ENCODE results near the gene AREL1. TPM values are rescaled to one million over a fixed set of nuclear protein-coding genes. Genes with fewer than 3 reads are reported as not detected.

Gene AREL1
- total RNA-seq, 1 experiment from 2014 or later: 44.7 TPM

GRCh38 chr14:74656964-74657363, 55.9 kb downstream of the AREL1 start:
- in situ Hi-C loops (cut with HindIII; ENCODE audit: low pct_unique_long_range_greater_than_20kb, low sequenced_read_pairs): no loop called here
- Histone ChIP-seq H3K4me3 (ENCODE audit: low read depth in 2 of 2, low read length in 2 of 2) (no peak overlapping the region), H3K27ac (ENCODE audit: low read length) (no peak overlapping the region), H3K27me3 (ENCODE audit: control insufficient read depth, insufficient read depth, low read length) (no peaks in the 10 kb centered on the region), H3K4me1 (ENCODE audit: control insufficient read depth, insufficient read depth, low read length) (no peaks in the 10 kb centered on the region; the same call in 1 of the 2 replicates), H3K36me3 (ENCODE audit: control insufficient read depth, insufficient read depth, low read length) (peaks cover 6% of the 10 kb centered on the region), H3K9me3 (ENCODE audit: control insufficient read depth, insufficient read depth, low read depth, low read length) (no peaks in the 10 kb centered on the region)
- intact Hi-C loops (cut with micrococcal nuclease; ENCODE audit: unreplicated experiment): no loop called here
- DNase-seq (ENCODE audit: low read depth, low spot score) (no peak), ATAC-seq (no peak)
- ChIA-PET CTCF (no interaction called here), POLR2A (no interaction called here)
- TF ChIP-seq SIN3A (IDR thresholded peaks at IDR 0.05; ENCODE audit: borderline replicate concordance, insufficient read depth, low read depth, low read length) (no peak), POLR2AphosphoS5 (IDR thresholded peaks at IDR 0.05; ENCODE audit: low read depth, low read length) (no peak), TCF7L2 (IDR thresholded peaks at IDR 0.05; ENCODE audit: low read depth, low read length) (no peak), REST (IDR thresholded peaks at IDR 0.05; ENCODE audit: insufficient read depth in 1 of 2, low read depth in 2 of 2, low read length in 1 of 2) (no peak)
- TF ChIP-seq, protein P1, sequence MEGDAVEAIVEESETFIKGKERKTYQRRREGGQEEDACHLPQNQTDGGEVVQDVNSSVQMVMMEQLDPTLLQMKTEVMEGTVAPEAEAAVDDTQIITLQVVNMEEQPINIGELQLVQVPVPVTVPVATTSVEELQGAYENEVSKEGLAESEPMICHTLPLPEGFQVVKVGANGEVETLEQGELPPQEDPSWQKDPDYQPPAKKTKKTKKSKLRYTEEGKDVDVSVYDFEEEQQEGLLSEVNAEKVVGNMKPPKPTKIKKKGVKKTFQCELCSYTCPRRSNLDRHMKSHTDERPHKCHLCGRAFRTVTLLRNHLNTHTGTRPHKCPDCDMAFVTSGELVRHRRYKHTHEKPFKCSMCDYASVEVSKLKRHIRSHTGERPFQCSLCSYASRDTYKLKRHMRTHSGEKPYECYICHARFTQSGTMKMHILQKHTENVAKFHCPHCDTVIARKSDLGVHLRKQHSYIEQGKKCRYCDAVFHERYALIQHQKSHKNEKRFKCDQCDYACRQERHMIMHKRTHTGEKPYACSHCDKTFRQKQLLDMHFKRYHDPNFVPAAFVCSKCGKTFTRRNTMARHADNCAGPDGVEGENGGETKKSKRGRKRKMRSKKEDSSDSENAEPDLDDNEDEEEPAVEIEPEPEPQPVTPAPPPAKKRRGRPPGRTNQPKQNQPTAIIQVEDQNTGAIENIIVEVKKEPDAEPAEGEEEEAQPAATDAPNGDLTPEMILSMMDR (IDR thresholded peaks at IDR 0.05): no peak
- no TSS peak for BruUV-seq (replicated peaks)

DNA sequence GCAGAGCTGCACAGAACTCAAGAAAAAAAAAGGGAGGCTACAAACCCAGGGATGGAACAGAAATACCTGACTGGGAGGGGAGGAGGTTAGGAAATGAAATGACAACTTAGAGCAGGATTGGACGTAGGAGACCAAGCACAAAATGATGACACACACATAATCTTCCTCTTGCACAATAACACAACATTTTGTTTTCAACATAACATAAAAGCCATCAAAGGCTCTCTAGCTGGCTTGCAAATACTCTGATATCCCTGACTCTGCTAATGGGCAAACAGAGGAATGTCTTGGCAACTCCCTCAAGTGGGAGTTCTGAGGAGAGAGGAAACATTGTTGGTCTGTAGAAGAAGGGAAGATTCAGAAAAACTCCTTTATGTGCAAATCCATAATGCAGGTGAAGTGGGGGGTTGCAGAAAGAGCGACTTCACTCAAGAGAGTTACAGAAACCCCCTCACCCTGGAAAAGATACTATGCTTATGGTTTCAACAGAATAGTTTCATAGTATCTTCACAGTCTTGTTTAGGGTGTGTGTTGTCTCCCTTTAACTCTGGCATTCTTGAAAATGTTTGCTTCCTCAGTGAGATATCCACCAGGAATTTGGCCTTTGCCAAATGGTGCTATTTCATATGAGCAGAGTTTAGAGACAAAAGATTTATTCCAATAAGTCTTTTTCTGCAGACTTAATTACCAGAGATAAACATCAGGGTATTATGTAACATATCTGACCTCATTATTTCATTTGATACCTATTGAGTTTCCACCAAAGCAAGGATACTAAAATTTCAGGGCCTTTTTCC, 57.1 kb downstream of the AREL1 start:
- intact Hi-C loops (cut with micrococcal nuclease; ENCODE audit: unreplicated experiment): no loop called here
- no TSS peak for BruUV-seq (replicated peaks)
- ATAC-seq (no peak), DNase-seq (ENCODE audit: low read depth, low spot score) (no peak)
- no peak overlapping the region for H3K4me3 ChIP-seq (ENCODE audit: low read depth in 2 of 2, low read length in 2 of 2)
- TF ChIP-seq TCF7L2 (IDR thresholded peaks at IDR 0.05; ENCODE audit: low read depth, low read length) (no peak), POLR2AphosphoS5 (IDR thresholded peaks at IDR 0.05; ENCODE audit: low read depth, low read length) (no peak), SIN3A (IDR thresholded peaks at IDR 0.05; ENCODE audit: borderline replicate concordance, insufficient read depth, low read depth, low read length) (no peak), REST (IDR thresholded peaks at IDR 0.05; ENCODE audit: insufficient read depth in 1 of 2, low read depth in 2 of 2, low read length in 1 of 2) (no peak)
- TF ChIP-seq, protein P1 (IDR thresholded peaks at IDR 0.05): no peak
- in situ Hi-C loops (cut with HindIII; ENCODE audit: low pct_unique_long_range_greater_than_20kb, low sequenced_read_pairs): no loop called here
- no peaks in the 10 kb centered on the region for H3K27me3 ChIP-seq (ENCODE audit: control insufficient read depth, insufficient read depth, low read length)
- H3K36me3 ChIP-seq (ENCODE audit: control insufficient read depth, insufficient read depth, low read length): peaks cover 4% of the 10 kb centered on the region; the same call in 1 of the 2 replicates
- no peak overlapping the region for H3K27ac ChIP-seq (ENCODE audit: low read length)
- ChIA-PET CTCF (interaction anchor here (0.6 kb wide), 1 partner anchor 32 kb away, joined by 11 read pairs; no protein-coding TSS in a partner anchor), POLR2A (no interaction called here)
- no peaks in the 10 kb centered on the region; the same call in 1 of the 2 replicates for H3K4me1 ChIP-seq (ENCODE audit: control insufficient read depth, insufficient read depth, low read length)
- H3K9me3 ChIP-seq (ENCODE audit: control insufficient read depth, insufficient read depth, low read depth, low read length): no peaks in the 10 kb centered on the region
